PFSK-1 (cell line): ENCODE results near the gene ST8SIA6.

ENCODE experiments used
- FOXP2 ChIP-seq: optimal IDR thresholded peaks from 2 replicates; pipeline ENCODE3; 2011; ENCODE audit warnings: borderline replicate concordance, control low read depth, inconsistent platforms; ENCODE audit not compliant: insufficient read depth; ENCODE audit errors: extremely low read length, extremely low read depth
- POLR2AphosphoS5 ChIP-seq: IDR thresholded peaks from 2 replicates; pipeline ENCODE4 v1.6.1; 2012; ENCODE audit warnings: low read depth, mild to moderate bottlenecking, control low read depth, low read length, moderate library complexity
- SIN3A ChIP-seq: IDR thresholded peaks from 2 replicates; pipeline ENCODE4 v1.6.1; 2012; ENCODE audit warnings: mild to moderate bottlenecking, low read length, moderate library complexity, borderline replicate concordance; ENCODE audit not compliant: insufficient read depth
- TAF1 ChIP-seq: IDR thresholded peaks from 2 replicates; pipeline ENCODE4 v1.6.1; 2012; ENCODE audit warnings: low read length, control low read depth, borderline replicate concordance; ENCODE audit not compliant: insufficient read depth
- TF ChIP-seq, protein P1 (sequence below), 2 experiments: IDR thresholded peaks; 2 replicates each; pipeline versions ENCODE4 v1.6.1 to v1.8.0; 2011 to 2012; ENCODE audit warnings: low read depth in 2 of 2, low read length in 2 of 2, control low read depth in 1 of 2, inconsistent platforms in 1 of 2, mild to moderate bottlenecking in 1 of 2, moderate library complexity in 1 of 2; ENCODE audit not compliant: insufficient read depth in 1 of 2

Gene ST8SIA6

DNA sequence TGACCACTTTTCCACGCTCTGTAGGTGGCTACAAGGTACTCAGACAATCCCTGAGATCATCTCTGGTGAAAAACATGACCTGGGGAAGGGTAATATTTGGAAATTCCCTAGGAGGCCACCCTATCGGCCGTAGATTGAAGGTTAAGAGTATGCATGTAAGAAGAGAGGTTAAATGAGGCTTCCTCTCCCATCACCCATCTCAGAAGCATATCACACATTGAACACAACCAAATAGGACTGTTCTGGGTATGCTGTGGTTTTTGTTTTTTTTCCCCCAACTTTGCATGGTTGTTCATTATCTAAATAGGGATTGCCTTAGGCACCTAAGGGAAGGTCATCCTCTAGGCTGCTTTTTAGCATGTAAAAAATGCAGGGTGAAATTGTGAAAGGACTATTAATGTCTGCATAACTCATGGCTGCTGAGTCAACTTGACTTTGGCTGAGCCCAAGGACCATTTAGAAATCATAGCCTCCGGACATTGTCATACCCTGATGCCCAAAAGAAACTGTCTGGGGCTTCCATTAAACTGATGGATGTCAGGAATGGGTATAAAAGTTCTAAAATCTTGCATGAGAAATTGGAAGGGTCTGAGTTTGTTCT lies 24.7 kb upstream of the ST8SIA6 start:
- TF ChIP-seq SIN3A (no peak), POLR2AphosphoS5 (no peak)

DNA sequence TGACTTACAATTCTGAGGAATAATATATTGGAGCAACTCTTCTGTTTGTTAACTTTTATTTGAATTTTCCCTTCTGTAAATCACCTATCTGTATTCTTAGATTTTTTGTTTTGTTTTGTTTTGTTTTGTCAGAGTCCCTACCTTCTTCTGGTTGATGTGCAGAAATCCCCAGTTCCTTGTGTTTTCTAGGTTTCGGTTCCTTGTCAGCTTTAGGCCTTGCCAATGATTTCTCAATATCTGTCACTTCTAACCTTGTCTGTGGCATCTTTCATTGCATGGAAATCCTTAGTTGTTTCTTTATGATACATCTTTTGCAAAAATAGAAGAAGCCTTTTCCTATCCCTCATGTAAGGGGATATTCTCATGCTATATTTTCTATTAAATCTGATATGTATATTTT lies 21.7 kb upstream of the ST8SIA6 start:
- TF ChIP-seq SIN3A = no peak
- no peak for TF ChIP-seq POLR2AphosphoS5
- TF ChIP-seq, protein P1, sequence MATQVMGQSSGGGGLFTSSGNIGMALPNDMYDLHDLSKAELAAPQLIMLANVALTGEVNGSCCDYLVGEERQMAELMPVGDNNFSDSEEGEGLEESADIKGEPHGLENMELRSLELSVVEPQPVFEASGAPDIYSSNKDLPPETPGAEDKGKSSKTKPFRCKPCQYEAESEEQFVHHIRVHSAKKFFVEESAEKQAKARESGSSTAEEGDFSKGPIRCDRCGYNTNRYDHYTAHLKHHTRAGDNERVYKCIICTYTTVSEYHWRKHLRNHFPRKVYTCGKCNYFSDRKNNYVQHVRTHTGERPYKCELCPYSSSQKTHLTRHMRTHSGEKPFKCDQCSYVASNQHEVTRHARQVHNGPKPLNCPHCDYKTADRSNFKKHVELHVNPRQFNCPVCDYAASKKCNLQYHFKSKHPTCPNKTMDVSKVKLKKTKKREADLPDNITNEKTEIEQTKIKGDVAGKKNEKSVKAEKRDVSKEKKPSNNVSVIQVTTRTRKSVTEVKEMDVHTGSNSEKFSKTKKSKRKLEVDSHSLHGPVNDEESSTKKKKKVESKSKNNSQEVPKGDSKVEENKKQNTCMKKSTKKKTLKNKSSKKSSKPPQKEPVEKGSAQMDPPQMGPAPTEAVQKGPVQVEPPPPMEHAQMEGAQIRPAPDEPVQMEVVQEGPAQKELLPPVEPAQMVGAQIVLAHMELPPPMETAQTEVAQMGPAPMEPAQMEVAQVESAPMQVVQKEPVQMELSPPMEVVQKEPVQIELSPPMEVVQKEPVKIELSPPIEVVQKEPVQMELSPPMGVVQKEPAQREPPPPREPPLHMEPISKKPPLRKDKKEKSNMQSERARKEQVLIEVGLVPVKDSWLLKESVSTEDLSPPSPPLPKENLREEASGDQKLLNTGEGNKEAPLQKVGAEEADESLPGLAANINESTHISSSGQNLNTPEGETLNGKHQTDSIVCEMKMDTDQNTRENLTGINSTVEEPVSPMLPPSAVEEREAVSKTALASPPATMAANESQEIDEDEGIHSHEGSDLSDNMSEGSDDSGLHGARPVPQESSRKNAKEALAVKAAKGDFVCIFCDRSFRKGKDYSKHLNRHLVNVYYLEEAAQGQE (IDR thresholded peaks at IDR 0.05; ENCODE audit: insufficient read depth in 1 of 2, low read depth in 2 of 2, low read length in 2 of 2) = no peak
- TF ChIP-seq TAF1 = no peak
- TF ChIP-seq FOXP2 = no peak

DNA sequence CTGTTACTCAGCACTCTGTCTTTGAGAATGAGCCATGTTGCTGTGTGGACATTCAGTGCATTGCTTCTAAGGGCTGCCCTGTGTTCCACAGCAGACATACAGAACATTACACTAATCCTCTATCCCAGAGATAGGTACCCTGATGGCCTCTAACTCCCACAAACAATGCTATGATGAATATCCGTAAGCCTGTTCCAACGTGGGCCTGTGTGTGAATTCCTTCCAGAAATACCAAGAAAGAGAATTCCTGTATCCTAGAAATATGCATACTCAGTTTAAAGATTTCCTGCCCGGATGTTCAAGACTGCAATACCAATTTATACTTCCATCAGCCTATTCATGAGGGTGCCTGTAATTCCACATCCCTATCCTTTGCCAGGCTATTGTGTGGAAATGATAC lies 21.3 kb upstream of the ST8SIA6 start:
- TF ChIP-seq, protein P1 (IDR thresholded peaks at IDR 0.05; ENCODE audit: insufficient read depth in 1 of 2, low read depth in 2 of 2, low read length in 2 of 2) = no peak
- TF ChIP-seq POLR2AphosphoS5 (no peak), FOXP2 (no peak), TAF1 (no peak), SIN3A (no peak)

DNA sequence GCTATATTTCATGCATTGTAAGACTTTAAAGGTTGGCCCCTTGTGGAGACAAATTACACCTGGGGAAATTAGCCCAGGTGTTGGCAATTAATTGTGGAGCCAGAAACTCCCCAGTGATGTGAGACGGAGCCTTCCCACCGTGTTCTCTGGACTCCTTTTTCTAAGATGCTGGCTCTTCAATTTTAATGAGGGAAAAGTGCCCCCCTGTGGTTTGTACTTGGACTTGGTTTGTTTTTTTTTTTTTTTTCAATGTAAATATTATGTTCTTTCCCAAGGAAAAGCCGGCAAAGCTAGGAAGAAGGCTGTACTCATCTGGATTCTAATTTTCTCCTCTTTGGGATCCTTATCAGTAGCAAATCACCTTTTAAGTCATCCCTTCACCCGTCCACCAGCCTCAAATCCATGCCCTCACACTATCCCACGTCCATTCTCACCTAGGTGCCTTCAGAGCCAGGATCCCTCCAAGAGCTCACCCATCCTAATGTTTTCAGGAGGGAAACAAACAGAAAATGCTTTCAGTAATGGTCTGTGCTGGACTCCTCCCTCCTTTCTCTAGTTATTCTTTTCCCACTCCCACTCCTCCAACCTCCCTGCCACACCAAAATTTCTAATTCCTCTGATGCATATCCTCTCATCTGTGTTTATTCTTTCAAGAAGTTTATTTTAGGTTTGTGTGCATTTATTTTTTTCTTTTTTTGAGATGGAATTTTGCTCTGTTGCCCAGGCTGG lies 20.4 kb upstream of the ST8SIA6 start:
- TF ChIP-seq TAF1 (no peak), POLR2AphosphoS5 (no peak), SIN3A (no peak), FOXP2 (no peak)
- TF ChIP-seq, protein P1 (IDR thresholded peaks at IDR 0.05; ENCODE audit: insufficient read depth in 1 of 2, low read depth in 2 of 2, low read length in 2 of 2) = no peak

DNA sequence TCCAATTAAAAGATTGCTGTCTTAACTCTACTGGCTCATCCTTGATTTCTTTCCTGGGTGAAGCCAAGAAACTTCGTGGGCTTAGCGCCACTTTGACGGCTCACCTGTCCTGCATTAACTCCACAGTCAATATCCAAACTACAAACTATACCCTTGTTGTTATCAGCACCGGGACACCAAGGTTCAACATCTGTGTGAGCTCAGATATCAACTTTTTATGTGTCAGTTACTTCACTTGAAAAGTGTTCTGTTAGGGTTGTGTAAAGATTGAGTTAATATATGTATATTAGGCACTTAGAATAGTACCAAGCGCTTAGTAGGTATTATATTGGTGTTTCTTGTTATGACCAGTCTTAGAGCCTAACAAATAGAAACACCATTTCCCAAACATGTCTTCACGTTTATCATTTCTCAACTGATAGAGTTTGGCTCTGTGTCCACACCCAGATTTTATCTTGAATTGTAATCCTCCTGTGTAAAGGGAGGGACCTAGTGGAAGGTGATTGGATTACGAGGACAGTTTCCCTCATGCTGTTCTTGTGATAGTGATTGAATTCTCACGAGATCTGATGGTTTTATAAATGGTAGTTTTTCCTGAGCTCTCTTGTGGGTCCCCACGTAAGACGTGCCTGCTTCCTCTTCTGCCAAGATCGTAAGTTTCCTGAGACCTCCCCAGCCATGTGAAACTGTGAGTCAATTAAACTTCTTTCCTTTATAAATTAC lies 19.0 kb upstream of the ST8SIA6 start:
- TF ChIP-seq POLR2AphosphoS5 = no peak
- TF ChIP-seq, protein P1 (IDR thresholded peaks at IDR 0.05; ENCODE audit: insufficient read depth in 1 of 2, low read depth in 2 of 2, low read length in 2 of 2) = no peak
